ENCODE data around the gene PLEKHG4. TPM values are rescaled to one million over a fixed set of nuclear protein-coding genes. Genes with fewer than 3 reads are reported as not detected.

Gene PLEKHG4
- total RNA-seq, 2 donors from 2014 or later: 13.1 to 14.7 TPM

- no peak overlapping the region for H3K27ac ChIP-seq
- no peak for TF ChIP-seq CTCF (IDR thresholded peaks at IDR 0.05)
- H3K4me1 ChIP-seq: peaks cover 7% of the 10 kb centered on the region
- no peaks in the 10 kb centered on the region for H3K36me3 ChIP-seq
- no peak for DNase-seq
- intact Hi-C loops (cut with DNase I): no loop called here
- no peaks in the 10 kb centered on the region for H3K9me3 ChIP-seq
- no peak overlapping the region for H3K9ac ChIP-seq (ENCODE audit: low read depth in 2 of 2, low read length in 2 of 2)
- no peak overlapping the region for H3K4me3 ChIP-seq
- H3K27me3 ChIP-seq: no peaks in the 10 kb centered on the region
Measured at GRCh38 chr16:67252609-67253497, 26.5 kb upstream of the PLEKHG4 start.

GRCh38 chr16:67254801-67255552 is 24.4 kb upstream of the PLEKHG4 start:
- Histone ChIP-seq H3K27ac (no peak overlapping the region), H3K4me1 (no peaks in the 10 kb centered on the region), H3K27me3 (no peaks in the 10 kb centered on the region), H3K9ac (ENCODE audit: low read depth in 2 of 2, low read length in 2 of 2) (no peak overlapping the region), H3K36me3 (no peaks in the 10 kb centered on the region), H3K4me3 (no peak overlapping the region), H3K9me3 (no peaks in the 10 kb centered on the region)
- TF ChIP-seq CTCF (IDR thresholded peaks at IDR 0.05): no peak
- DNase-seq: no peak
- intact Hi-C loops (cut with DNase I): no loop called here

- no peaks in the 10 kb centered on the region for H3K4me1 ChIP-seq
- H3K9me3 ChIP-seq: no peaks in the 10 kb centered on the region
- H3K9ac ChIP-seq (ENCODE audit: low read depth in 2 of 2, low read length in 2 of 2): no peak overlapping the region
- no peaks in the 10 kb centered on the region for H3K27me3 ChIP-seq
- H3K36me3 ChIP-seq: no peaks in the 10 kb centered on the region
- intact Hi-C loops (cut with DNase I): no loop called here
- no peak overlapping the region for H3K27ac ChIP-seq
- H3K4me3 ChIP-seq: no peak overlapping the region
- no peak for TF ChIP-seq CTCF (IDR thresholded peaks at IDR 0.05)
- DNase-seq: no peak
Measured at GRCh38 chr16:67255553-67256221, 23.6 kb upstream of the PLEKHG4 start.

GRCh38 chr16:67256701-67257230 is 22.6 kb upstream of the PLEKHG4 start:
- DNase-seq: no peak
- no peak overlapping the region for H3K9ac ChIP-seq (ENCODE audit: low read depth in 2 of 2, low read length in 2 of 2)
- H3K27me3 ChIP-seq: no peaks in the 10 kb centered on the region
- no peaks in the 10 kb centered on the region for H3K4me1 ChIP-seq
- intact Hi-C loops (cut with DNase I): no loop called here
- no peak overlapping the region for H3K27ac ChIP-seq
- H3K9me3 ChIP-seq: no peaks in the 10 kb centered on the region
- no peaks in the 10 kb centered on the region for H3K36me3 ChIP-seq
- H3K4me3 ChIP-seq: no peak overlapping the region
- TF ChIP-seq CTCF (IDR thresholded peaks at IDR 0.05): no peak

- H3K9ac ChIP-seq (ENCODE audit: low read depth in 2 of 2, low read length in 2 of 2): no peak overlapping the region
- TF ChIP-seq CTCF (IDR thresholded peaks at IDR 0.05): no peak
- no peak for DNase-seq
- H3K27ac ChIP-seq: no peak overlapping the region
- H3K36me3 ChIP-seq: no peaks in the 10 kb centered on the region
- no peaks in the 10 kb centered on the region for H3K27me3 ChIP-seq
- H3K4me3 ChIP-seq: no peak overlapping the region
- no peaks in the 10 kb centered on the region for H3K9me3 ChIP-seq
- H3K4me1 ChIP-seq: no peaks in the 10 kb centered on the region
- intact Hi-C loops (cut with DNase I): no loop called here
Measured at GRCh38 chr16:67257486-67258160, 21.7 kb upstream of the PLEKHG4 start.

Measured in colonic mucosa (tissue), 4 donors.